Hypothalamus (tissue), 51 donors: ENCODE results near the gene RPL10.

Experiments
- DNase-seq, 51 donors: peaks; one replicate each; lab custom pipeline; 2025; lab: John Stamatoyannopoulos, UW

The RPL10 gene

DNA sequence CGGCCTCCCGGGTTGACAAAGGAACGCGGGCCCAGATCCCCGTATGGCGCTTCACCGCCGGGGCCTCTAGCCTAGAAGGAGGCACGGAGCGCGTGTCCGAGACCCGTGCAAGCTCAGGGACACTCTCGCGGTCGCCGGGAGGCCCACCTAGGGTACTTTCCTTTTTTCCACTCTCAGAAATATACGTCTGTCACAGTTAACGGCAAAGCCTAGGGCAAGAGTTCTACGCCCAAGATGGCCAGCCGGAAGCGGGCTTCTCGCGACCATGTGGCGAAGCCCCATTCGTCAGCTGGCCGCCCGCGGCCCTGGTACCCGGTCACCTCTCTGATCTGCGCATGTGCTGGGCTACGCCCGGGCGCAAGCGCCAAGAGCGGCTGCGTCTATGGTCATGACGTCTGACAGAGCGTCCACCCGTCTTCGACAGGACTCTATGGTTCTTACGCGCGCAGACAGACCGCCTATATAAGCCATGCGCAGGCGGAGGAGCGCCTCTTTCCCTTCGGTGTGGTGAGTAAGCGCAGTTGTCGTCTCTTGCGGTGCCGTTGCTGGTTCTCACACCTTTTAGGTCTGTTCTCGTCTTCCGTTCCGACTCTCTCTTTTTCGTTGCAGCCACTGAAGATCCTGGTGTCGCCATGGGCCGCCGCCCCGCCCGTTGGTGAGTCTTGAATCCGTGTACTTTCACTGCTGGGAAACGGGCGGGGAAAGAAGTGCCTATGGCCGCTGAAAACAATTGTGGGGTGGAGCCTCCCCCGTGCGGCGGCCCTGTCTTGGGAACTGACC, at the start of gene RPL10:
TSS of gene RPL10 (plus strand) at position 490 of the 780 bp plus-strand sequence. CDS start at position 633, 143 bp downstream.
- DNase-seq, result peak; percentile 38 to 95 (median 88)

DNA sequence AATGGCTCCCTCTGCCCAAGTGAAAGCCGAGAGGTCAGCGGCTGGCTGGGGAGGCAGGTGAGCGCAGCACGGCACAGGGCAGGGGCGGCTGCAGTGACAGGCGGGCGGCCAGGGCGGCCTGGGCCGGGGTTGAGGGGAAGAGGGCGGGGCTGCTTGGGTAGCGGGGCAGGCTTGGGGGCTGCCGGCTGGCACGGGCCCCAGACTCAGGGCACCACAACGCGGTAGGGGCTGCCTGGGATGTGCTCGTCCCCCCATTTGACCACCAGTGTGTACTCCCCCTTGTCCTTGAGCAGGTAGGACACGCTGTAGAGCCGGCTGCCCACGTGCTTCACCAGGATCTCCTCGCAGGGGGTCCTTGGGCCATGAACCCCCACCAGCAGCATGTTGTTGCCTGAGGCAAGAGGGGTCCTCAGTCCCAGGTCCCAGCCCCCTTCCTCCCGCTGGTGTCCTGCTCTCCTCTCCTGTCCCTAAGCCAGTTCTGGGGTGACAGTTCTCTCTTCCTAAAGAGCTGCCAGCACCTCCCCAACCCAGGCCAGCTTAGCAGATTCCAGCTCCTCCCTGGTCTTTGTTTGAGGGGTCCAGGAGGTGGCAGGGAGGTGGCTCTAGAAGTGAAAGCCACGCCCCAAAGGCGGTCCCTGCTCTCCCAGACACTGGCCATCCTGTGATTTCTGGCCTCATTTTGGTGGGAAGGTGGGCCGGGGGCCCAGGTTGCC, 49.4 kb upstream of the RPL10 start:
- DNase-seq, result no peak

DNA sequence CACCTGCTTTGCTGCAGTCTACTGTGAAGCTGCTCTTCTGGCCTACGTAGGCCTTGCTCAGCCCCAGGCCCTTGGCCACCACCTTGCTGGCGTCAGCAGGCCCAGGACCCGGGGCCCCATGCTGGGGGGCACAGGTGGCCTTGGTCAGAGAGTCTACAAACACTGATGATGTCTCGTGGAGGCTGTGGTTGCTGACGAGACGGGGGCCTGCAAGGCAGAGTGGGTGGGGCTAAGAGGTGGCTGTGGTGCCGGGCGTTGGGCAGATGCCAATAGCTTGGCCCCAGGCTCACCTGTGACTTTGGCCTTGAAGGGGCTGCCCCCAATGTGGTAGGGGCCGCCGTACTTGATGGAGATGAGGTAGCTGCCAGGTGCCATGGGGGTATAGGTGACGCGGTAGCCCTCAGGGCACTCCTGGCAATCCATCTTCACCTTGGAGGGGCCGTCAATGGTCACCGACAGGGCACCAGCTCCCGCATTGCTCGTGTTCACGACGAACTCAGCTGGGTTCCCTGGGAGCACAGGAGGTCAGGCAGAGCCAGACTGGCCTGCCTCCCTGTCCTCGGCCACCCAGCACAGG, 48.7 kb upstream of the RPL10 start:
- no peak for DNase-seq

DNA sequence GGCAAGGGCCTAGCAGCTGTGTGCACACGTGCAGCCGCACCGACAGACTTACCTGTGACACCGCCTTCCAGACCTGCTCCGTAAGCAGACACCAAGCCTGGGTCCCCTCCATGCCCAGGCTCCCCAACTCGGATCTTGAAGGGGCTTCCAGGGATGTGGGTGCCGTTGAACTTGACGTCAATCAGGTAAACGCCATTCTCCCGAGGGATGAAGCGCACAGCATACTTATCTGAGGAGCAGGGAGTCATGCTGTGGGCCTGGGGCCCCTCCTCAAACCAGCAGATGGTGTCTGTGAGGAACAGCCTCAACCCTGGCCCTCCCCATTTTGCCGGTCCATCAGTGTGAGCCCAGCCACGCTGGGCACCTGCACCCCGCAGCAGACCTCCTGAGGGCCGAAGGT, 48.2 kb upstream of the RPL10 start:
- no peak for DNase-seq

DNA sequence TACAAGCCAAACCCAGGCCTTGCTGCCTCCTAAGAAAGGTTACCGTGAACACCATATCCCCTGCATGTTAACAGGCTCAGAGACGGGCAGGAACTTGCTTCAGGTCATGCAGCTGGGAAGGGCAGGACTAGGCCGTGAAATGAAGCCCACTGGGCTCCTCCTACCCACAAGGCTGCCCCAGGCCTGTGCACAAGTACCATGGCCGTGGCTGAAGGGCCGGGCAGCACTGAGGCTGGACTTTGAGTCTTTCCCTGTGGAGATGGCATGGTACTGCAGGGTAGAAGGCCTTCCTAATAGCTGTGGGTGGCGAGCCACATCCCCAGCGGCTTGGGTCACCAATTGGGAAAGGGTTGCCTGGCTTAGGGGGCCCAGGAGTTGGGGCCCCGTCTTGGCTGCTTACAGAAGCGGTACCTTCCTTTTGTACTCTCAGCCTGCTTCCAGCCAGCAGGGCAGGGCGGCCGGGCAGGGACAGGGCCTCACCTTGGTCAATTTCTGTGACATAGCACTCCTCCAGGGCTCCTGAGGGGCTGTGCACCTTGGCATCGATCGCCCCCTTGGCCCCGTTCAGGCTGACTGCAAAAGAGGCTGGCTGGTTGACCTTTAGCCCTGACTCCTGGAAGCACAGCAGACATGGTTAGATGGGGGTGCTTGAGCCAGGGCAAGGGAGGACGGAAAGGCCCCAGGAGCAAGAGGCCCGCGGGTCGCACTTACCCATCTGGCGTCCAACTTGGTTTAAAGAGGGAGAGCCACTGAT, 47.6 kb upstream of the RPL10 start:
- no peak for DNase-seq

DNA sequence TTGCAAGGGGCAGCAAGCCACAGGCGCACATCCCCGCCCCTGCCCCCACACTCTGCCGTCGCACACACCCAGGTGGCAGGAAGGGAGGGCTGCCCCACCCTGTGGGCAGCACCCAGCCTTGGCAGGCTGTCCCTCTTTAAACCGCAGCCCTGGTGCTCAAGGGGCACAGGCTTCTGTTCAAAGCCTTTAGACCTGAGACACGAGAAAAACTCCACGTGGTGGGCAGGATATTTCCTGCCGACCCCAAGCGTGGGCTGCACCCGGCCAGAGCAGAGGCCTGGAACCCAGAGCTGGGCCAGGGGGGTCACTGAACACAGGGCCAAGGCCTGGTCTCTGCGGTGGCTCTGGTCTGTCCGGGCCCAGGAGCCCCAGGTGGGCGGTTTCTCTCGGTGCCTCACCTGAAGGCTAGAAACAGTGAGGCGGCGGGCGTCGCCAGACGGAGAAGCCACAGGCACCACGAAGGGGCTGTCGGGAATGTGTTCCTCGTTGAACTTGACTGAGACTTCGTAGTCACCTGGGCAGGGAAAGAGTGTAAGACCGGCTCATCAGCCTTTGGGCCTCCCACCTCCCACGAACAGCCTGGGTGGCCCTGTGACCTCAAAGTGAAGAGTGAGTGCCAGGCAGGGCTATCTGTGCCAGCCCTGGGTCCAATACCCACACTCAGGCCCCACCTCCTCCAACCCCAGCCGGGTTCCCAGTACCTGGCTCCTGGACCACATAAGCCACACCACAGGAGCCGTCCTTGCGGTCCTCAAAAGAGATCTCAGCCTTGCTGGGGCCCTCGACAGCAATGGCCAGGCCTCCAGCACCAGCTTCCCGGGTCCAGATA, 46.8 kb upstream of the RPL10 start:
- no peak for DNase-seq

DNA sequence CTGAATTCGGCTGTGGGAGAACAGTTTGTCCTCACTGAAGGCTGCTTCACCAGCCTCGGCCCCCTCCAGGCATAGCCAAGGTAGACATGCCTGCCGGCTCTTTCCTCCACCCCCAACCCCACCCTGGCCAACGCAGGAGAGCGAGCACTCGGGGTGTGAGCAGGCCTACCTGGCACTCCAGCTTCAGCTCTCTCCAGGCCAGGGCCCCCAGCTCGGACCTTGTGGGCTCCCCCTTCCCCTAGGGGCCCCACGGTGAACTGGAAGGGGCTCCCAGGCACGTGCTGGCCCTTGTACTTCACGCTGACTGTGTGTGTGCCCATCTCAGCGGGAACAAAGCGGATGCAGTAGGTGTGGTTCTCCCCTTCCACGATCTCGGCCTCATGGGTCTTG, 46.2 kb upstream of the RPL10 start:
- DNase-seq, result no peak

DNA sequence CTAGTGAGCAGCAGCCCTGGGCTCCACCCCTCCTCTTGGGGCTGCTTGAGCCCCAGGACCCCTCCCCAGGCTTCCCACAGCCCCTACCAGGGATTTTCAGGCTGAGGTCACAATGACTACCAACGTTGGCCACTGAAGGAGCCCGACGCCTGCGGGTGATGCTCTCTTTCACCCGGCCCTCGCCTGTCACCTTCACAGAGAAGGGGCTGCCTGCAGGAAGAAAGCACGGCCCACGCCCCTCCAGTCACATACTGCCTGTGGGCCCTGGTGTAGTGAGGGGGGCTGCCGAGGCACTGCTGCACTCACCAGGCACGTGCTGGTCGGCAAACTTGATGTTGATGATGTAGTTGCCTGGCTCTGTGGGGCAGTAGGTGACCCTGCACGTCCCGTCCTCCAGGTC, 45.7 kb upstream of the RPL10 start:
- no peak for DNase-seq

DNA sequence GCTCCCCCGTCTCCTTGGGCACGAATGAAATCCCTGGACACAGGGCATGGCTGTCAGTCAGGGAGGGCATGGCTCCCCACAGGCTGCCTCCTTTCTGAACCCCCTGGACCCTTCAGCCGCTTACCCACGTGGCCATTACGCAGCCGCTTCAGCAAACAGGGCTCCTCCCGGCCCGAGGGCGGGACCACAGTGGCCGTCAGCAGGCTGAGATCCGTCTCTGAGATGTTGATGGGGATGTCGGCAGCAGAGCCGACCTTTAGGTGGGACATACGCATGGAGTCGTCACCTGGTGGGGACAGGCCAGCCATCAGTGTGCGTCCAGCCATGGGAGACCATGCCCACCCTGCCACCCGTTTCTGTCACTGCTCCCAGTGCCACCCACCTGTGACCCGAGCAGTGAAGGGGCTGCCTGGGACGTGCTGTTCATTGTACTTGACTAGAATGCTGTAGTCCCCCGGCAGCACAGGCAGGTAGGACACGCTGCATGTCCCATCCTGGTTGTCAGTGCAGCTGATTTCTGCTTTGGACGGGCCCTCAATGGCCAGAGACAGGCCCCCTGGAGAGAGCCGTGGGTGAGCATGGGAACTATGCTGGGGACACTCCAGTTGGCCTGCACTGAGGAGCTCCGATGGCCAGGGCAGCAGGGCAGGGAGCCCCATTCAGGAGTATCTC, 44.9 kb upstream of the RPL10 start:
- no peak for DNase-seq

DNA sequence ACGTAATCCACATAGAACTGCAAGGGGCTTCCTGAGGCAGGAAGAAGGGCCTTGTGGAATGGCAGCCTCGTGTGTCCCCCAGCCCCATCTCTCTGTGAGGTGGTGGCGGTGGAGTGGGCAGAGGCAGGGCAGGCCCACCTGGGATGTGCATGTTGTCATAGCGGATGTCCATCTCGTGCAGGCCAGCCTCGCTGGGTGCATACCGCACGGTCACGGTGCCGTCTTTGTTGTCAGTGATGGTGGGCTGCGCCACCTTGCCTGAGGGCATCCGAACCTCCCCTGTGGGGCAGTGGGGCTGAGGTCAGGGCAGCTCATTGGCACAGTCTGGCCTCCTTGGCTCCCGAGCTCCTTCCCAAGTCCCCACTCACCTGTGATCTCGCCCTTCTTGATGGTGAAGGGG, 44.2 kb upstream of the RPL10 start:
- no peak for DNase-seq

DNA sequence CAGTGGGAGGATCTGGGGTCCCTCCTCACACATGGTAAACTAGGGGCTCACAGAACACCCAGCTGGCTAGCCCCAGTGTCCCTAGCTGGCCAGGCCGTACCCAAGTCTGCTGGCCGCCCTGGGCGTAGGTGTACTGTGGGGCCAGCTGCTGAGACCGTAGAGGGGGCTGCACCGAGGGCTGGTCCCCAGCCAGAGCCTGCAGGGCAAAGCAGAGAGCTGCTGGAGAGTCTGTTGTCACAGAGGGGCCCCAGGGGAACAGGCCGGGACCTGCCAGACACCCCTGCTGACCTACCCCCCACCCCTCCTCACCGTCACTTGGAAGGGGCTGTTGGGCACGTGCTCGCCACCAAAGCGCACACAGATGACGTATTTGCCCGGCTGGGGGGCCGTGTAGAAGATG, 43.7 kb upstream of the RPL10 start:
- DNase-seq, result no peak

DNA sequence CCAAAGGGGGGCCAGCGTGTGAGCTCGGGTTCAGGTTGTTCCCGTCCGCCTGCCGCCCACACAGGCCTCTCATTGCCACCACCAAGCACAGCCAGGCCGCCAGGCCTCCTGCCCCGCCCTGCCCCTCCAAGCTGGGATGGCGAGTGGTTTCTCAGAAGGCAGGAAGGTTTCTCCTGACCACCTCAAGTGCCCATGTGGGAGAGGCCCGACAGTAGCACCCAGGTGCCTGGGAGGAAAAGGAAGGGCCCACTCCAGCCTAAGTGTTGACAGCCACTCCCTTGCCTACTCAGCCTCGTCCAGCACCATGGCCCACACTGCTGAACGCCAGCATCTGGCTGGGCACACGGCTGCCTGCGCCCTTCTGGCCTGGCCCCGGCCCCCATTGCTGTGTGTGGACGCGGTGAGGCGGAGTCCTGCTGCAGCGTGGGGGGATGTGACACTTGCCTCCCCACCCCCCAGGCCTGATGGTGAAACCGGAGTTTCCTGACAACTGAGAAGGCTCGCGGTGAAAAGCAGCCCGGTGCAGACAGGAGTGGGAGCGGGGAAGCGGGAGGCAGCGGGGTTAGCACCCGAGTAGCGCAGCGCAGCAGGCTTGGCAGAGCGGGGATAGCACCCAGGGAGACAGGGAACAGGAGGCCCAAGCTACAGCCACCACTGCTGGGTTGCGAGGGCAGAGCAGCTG, 42.9 kb upstream of the RPL10 start:
- DNase-seq, result peak in 2 of 51 donors; percentile 8 to 48

DNA sequence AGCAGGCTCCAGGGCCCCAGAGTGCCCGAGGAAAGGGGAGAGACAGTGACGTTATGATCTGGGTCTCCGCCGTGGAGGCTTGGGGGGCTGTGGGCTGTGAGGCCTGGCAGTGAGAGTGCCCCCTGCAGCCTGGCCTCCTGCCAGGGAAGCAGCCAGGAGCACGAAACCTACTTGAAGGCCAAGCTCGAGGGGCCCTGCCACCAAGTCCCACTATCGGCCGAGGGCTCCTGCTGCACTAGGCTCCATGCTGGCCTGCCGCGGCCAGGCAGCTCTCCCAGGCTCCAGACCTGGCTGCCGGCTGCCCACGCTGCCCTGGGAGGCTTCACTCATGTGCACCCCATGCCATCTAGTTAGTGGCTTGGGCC, 42.4 kb upstream of the RPL10 start:
- DNase-seq, result peak in 6 of 51 donors; percentile 3 to 28 (median 16)

DNA sequence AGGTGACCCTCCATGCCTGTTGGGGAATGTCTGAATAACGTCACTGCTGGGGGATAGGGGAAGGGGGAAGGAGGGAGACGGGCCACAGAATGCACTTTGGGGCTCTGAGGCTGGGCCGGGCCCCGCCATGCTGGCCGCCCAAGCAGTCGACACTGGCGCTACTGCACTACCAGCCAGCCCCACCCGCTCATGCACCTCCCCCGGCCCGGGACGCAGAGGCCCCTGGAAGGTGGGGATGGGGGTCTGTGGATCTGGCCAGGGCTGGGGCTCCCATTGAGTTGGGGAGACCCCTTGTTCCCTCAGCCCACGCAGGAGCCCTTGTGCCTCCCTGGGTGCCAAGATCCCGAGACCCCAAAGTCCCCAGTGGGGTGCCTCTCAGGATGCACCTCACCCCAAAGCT, 41.6 kb upstream of the RPL10 start:
- no peak for DNase-seq

DNA sequence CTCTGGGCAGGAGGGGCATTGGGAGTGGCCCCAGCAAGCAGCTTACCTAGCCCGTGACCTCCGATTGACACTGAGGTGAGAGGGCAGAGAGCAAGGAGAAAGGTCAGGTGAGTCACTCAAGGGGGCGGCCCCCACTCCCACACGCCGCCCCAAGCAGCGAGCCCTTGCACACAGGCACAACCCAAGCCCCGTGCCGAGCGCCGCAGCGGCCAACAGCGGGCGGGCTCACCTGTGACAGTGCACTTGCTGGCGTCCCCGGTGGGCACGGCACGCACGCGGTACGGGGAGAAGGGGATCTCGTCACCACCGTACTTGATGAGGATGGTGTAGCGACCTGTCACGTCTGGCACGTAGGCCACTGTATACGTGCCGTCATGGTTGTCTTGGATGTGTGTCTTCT, 41.0 kb upstream of the RPL10 start:
- DNase-seq, result no peak

DNA sequence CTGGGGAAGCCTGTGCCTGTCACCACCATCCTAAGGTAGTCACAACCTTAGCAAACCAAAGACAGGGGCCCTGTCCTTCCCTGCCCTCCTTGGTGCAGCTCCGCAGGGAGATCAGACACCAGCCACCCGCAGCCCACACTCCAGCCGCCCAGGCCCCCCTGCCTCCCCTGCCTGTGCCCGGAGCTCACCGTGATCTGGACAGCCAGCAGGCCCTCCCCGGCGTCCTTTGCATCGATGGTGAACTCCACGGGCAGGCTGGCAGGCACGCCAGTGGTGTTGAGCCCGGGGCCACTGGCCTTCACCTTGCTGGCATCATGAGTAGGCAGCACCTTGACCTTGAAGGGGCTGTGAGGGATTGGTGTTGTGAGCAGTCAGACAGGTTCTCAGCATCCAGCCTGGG, 40.2 kb upstream of the RPL10 start:
- no peak for DNase-seq

DNA sequence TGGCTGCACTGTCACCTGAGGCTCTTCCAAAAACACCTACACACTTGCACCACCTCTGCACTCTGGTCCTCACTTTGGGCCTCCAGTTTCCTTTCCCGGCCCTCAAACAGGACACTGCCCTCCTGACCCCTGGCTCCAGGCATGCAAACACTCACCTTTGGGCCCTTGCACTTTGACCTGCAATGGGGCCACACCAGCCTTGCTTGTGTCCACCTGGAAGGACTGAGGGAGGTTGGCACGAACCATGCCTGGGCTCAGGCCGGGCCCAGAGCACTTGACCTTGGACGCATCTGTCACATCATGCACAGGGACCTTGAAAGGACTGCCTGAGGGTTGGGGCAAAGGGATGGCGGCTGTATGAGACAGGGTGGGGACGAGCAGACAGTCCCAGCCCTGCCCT, 39.3 kb upstream of the RPL10 start:
- no peak for DNase-seq

DNA sequence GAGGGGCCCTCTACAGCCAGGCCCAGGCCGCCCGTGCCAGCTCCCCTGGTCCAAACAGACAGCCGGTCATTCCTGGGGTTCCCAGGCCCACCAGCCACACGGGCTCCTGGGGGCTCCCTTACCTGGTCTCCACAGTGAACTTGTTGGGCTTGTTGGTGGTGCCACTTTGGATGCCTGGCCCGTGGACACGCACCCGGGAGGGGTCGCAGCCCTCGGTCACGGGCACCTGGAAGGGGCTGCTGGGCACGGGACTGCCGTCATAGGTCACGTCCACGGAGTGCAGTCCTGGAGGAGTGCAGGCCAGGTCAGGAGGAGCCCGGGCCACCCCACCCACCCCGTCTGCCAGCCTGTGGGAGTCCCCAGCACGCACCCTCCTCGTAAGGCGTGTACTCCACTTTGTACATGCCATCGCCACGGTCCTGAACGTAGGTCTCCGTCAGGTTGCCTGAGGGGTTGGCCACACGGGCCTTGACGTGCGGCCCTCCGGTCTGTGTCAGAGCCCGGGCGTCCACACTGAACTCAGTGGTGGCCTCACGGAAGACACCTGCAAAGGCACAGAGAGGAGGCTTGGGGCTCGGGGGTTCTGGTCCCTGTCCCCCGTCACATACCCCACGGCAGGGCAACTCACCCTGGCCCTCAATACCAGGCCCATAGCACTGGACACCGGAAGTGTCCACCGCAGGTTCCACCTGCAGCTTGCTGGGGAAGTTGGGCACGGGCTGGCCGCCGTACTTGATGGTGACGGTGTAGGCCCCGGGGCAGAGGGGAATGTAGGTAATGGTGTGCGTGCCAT, 38.6 kb upstream of the RPL10 start:
- DNase-seq, result no peak
